Breast epithelium (tissue), 4 donors: ENCODE results near the gene GMDS. TPM values are rescaled to one million over a fixed set of nuclear protein-coding genes. Genes with fewer than 3 reads are reported as not detected.

Experiments used
- DNase-seq, 2 donors: peaks; one replicate each; pipeline ENCODE4 v3.0.0-alpha.2; 2019; ENCODE audit warnings: low spot score in 2 of 2
- H3K27ac ChIP-seq, 2 donors: fragments of 200-600 bp; sonication (generic) in 1 of 2; one replicate each; pipeline ENCODE4 v1.5.1; 2016 to 2019; ENCODE audit warnings: mild to moderate bottlenecking in 1 of 2
- H3K27me3 ChIP-seq, 2 donors: fragments of 200-600 bp; sonication (generic) in 1 of 2; one replicate each; pipeline versions ENCODE4 v1.5.1 to v1.6.0; 2017 to 2019; ENCODE audit warnings: control low read depth in 1 of 2, mild to moderate bottlenecking in 1 of 2
- H3K36me3 ChIP-seq: fragments of 200-600 bp; one replicate; pipeline ENCODE4 v1.5.1; 2019
- H3K4me1 ChIP-seq, 2 donors: fragments of 200-600 bp; sonication (generic); one replicate each; pipeline ENCODE4 v1.5.1; 2016 to 2019; ENCODE audit warnings: control low read depth in 1 of 2
- H3K4me3 ChIP-seq, 3 donors: fragments of 200-600 bp; sonication (generic); 1 replicate in 2 of 3; 2 replicates in 1 of 3; pipeline ENCODE4 v1.5.1; 2016 to 2019; ENCODE audit warnings: mild to moderate bottlenecking in 3 of 3, moderate library complexity in 2 of 3
- H3K9me3 ChIP-seq, 2 donors: fragments of 200-600 bp; sonication (generic) in 1 of 2; one replicate each; pipeline ENCODE4 v1.5.1; 2016 to 2019; ENCODE audit warnings: control low read depth in 1 of 2
- CTCF ChIP-seq, 3 donors: fragments of 450-650 bp; IDR thresholded peaks; one replicate each; pipeline ENCODE4 v1.5.1; 2016 to 2017; ENCODE audit warnings: antibody characterized with exemption in 3 of 3, mild to moderate bottlenecking in 3 of 3, moderate library complexity in 3 of 3
- POLR2A ChIP-seq: fragments of 450-650 bp; IDR thresholded peaks from one replicate; pipeline ENCODE4 v1.6.1; 2016; ENCODE audit warnings: antibody characterized with exemption, mild to moderate bottlenecking, moderate library complexity
- POLR2AphosphoS5 ChIP-seq, 3 donors: sonication (generic); formaldehyde crosslinking; IDR thresholded peaks; one replicate each; pipeline ENCODE4 v1.6.1; 2017; ENCODE audit warnings: antibody characterized with exemption in 3 of 3
- intact Hi-C: fragments of 100-400 bp; cut with DNase I; formaldehyde crosslinking; loops from one replicate; pipeline ENCODE4 v1.15.1; 2023; ENCODE audit warnings: low total_unique reads
- total RNA-seq, 3 donors: library from RNA; depleted of rRNA; stranded (reverse); fragments of >200 nt; gene quantifications; one replicate each; pipeline ENCODE4 v1.1.0, GENCODE V29; 2016

Gene GMDS
- total RNA-seq, 3 donors from 2014 or later, result 7.5 to 29.2 (median 17.0) TPM

- peak overlapping the region; percentile 42 to 54 for H3K27ac ChIP-seq
- H3K36me3 ChIP-seq, result no peaks in the 10 kb centered on the region
- DNase-seq, result no peak
- H3K4me3 ChIP-seq, result no peak overlapping the region
- no peak for TF ChIP-seq POLR2A
- TF ChIP-seq POLR2AphosphoS5 (IDR thresholded peaks at IDR 0.05), result no peak
- no peaks in the 10 kb centered on the region for H3K27me3 ChIP-seq
- no peaks in the 10 kb centered on the region for H3K4me1 ChIP-seq
- no peaks in the 10 kb centered on the region for H3K9me3 ChIP-seq
- intact Hi-C loops, result no loop called here
Observed at GRCh38 chr6:1724124-1724523, 521.3 kb downstream of the GMDS start.

- no peaks in the 10 kb centered on the region for H3K36me3 ChIP-seq
- no peaks in the 10 kb centered on the region for H3K9me3 ChIP-seq
- H3K4me3 ChIP-seq, result no peak overlapping the region
- TF ChIP-seq CTCF (IDR thresholded peaks at IDR 0.05) (no peak), POLR2AphosphoS5 (IDR thresholded peaks at IDR 0.05) (no peak), POLR2A (no peak)
- H3K27me3 ChIP-seq, result no peaks in the 10 kb centered on the region
- no peak overlapping the region for H3K27ac ChIP-seq
- H3K4me1 ChIP-seq, result no peaks in the 10 kb centered on the region
- intact Hi-C loops, result no loop called here
- DNase-seq, result no peak
Observed at GRCh38 chr6:1722801-1723200, 522.6 kb downstream of the GMDS start.

- H3K36me3 ChIP-seq, result no peaks in the 10 kb centered on the region
- H3K9me3 ChIP-seq, result no peaks in the 10 kb centered on the region
- no peak overlapping the region for H3K27ac ChIP-seq
- H3K4me1 ChIP-seq, result no peaks in the 10 kb centered on the region
- intact Hi-C loops, result no loop called here
- TF ChIP-seq POLR2AphosphoS5 (IDR thresholded peaks at IDR 0.05), result no peak
- no peaks in the 10 kb centered on the region for H3K27me3 ChIP-seq
- H3K4me3 ChIP-seq, result no peak overlapping the region
- no peak for DNase-seq
Observed at GRCh38 chr6:1720620-1721322, 524.6 kb downstream of the GMDS start.

GRCh38 chr6:1719922-1720321 lies 525.5 kb downstream of the GMDS start:
- H3K27ac ChIP-seq, result no peak overlapping the region
- no peaks in the 10 kb centered on the region for H3K36me3 ChIP-seq
- H3K27me3 ChIP-seq, result no peaks in the 10 kb centered on the region
- intact Hi-C loops, result no loop called here
- H3K4me3 ChIP-seq, result no peak overlapping the region
- H3K4me1 ChIP-seq, result no peaks in the 10 kb centered on the region
- TF ChIP-seq POLR2A (no peak), CTCF (IDR thresholded peaks at IDR 0.05) (no peak), POLR2AphosphoS5 (IDR thresholded peaks at IDR 0.05) (no peak)
- no peaks in the 10 kb centered on the region for H3K9me3 ChIP-seq
- no peak for DNase-seq

GRCh38 chr6:1716868-1717267 lies 528.5 kb downstream of the GMDS start:
- no peak overlapping the region for H3K4me3 ChIP-seq
- H3K4me1 ChIP-seq, result no peaks in the 10 kb centered on the region
- no peak for DNase-seq
- no peaks in the 10 kb centered on the region for H3K36me3 ChIP-seq
- no peaks in the 10 kb centered on the region for H3K27me3 ChIP-seq
- no peak overlapping the region for H3K27ac ChIP-seq
- H3K9me3 ChIP-seq, result no peaks in the 10 kb centered on the region
- TF ChIP-seq POLR2A (no peak), POLR2AphosphoS5 (IDR thresholded peaks at IDR 0.05) (no peak), CTCF (IDR thresholded peaks at IDR 0.05) (no peak)
- intact Hi-C loops, result no loop called here

- no peak for DNase-seq
- no peaks in the 10 kb centered on the region for H3K36me3 ChIP-seq
- H3K27me3 ChIP-seq, result no peaks in the 10 kb centered on the region
- no peak for TF ChIP-seq CTCF (IDR thresholded peaks at IDR 0.05)
- no peak for TF ChIP-seq POLR2A
- TF ChIP-seq POLR2AphosphoS5 (IDR thresholded peaks at IDR 0.05), result no peak
- no peak overlapping the region for H3K4me3 ChIP-seq
- H3K4me1 ChIP-seq, result no peaks in the 10 kb centered on the region
- H3K9me3 ChIP-seq, result no peaks in the 10 kb centered on the region
- intact Hi-C loops, result no loop called here
- H3K27ac ChIP-seq, result no peak overlapping the region
Observed at GRCh38 chr6:1716396-1716795, 529.0 kb downstream of the GMDS start.
